Caco-2 (cell line): Measurements from ENCODE around the gene CARD16. TPM values are rescaled to one million over a fixed set of nuclear protein-coding genes. Genes with fewer than 3 reads are reported as not detected.

Experiments used
- BruUV-seq: library from RNA; stranded (reverse); fragments of 400-500 nt; replicated peaks from 2 replicates; lab custom pipeline; 2021; lab: Mats Ljungman, UMichigan
- CTCF ChIA-PET: fragments of 300-600 bp; sonication (Branson Sonifier 250); formaldehyde crosslinking; loops from one replicate; lab custom pipeline; 2022; ENCODE audit warnings: antibody characterized with exemption; lab: Charles Lee
- POLR2A ChIA-PET: fragments of 300-600 bp; sonication (Branson Sonifier 250); formaldehyde crosslinking; loops from one replicate; lab custom pipeline; 2022; ENCODE audit warnings: antibody characterized with exemption; lab: Charles Lee
- DNase-seq, 2 experiments: peaks; one replicate each; pipeline versions ENCODE4 v3.0.0 to v3.0.0-alpha.2; 2020 to 2022
- H3K27me3 ChIP-seq: replicated peaks from 2 replicates; pipeline ENCODE4 v1.6.0; 2011; ENCODE audit warnings: low read length; ENCODE audit not compliant: control insufficient read depth, insufficient read depth
- H3K36me3 ChIP-seq: 2 replicates; pipeline ENCODE4 v1.5.1; 2011; ENCODE audit warnings: low read length; ENCODE audit not compliant: control insufficient read depth, insufficient read depth
- H3K4me1 ChIP-seq: fragments of 250-450 bp; sonication (Bioruptor Pico); 2 replicates; pipeline ENCODE4 v1.5.1; 2020; ENCODE audit warnings: mild to moderate bottlenecking
- H3K4me3 ChIP-seq: 2 replicates; pipeline ENCODE4 v1.5.1; 2011; ENCODE audit warnings: low read depth, mild to moderate bottlenecking, control low read depth, low read length
- H3K9me3 ChIP-seq: fragments of 250-450 bp; sonication (Bioruptor Pico); 2 replicates; pipeline ENCODE4 v1.5.1; 2020; ENCODE audit warnings: mild to moderate bottlenecking, moderate library complexity
- H3K27ac Mint-ChIP-seq: one replicate; pipeline ENCODE4 v1.8.0; 2022; ENCODE audit warnings: mixed read lengths; ENCODE audit not compliant: unreplicated experiment
- H3K27me3 Mint-ChIP-seq: one replicate; pipeline ENCODE4 v1.8.0; 2022; ENCODE audit warnings: mixed read lengths; ENCODE audit not compliant: insufficient read depth, unreplicated experiment
- H3K36me3 Mint-ChIP-seq: one replicate; pipeline ENCODE4 v1.8.0; 2022; ENCODE audit warnings: mild to moderate bottlenecking, mixed read lengths; ENCODE audit not compliant: insufficient read depth, unreplicated experiment
- H3K4me1 Mint-ChIP-seq: one replicate; pipeline ENCODE4 v1.8.0; 2022; ENCODE audit warnings: low read depth, mixed read lengths; ENCODE audit not compliant: unreplicated experiment
- H3K4me3 Mint-ChIP-seq: one replicate; pipeline ENCODE4 v1.8.0; 2022; ENCODE audit warnings: mild to moderate bottlenecking, moderate library complexity, mixed read lengths; ENCODE audit not compliant: unreplicated experiment
- H3K9me3 Mint-ChIP-seq: one replicate; pipeline ENCODE4 v1.8.0; 2022; ENCODE audit warnings: mixed read lengths; ENCODE audit not compliant: unreplicated experiment
- CTCF ChIP-seq, 2 experiments: fragments of 200-600 bp in 1 of 2; IDR thresholded peaks; 1 replicate in 1 of 2; 2 replicates in 1 of 2; pipeline versions ENCODE4 v1.5.1 to v1.8.0; 2011 to 2022; ENCODE audit warnings: antibody characterized with exemption in 1 of 2, control low read depth in 1 of 2, inconsistent platforms in 1 of 2, low read depth in 1 of 2, low read length in 1 of 2, mild to moderate bottlenecking in 1 of 2, moderate library complexity in 1 of 2; ENCODE audit not compliant: insufficient read depth in 1 of 2, severe bottlenecking in 1 of 2, unreplicated experiment in 1 of 2
- intact Hi-C: fragments of 100-400 bp; cut with micrococcal nuclease; formaldehyde crosslinking; loops from one replicate; pipeline ENCODE4 v1.10.0; 2022; ENCODE audit not compliant: unreplicated experiment
- total RNA-seq: library from RNA; stranded (reverse); gene quantifications from 2 replicates; pipeline ENCODE4 v1.2.3, GENCODE V29; 2022

The CARD16 gene
- total RNA-seq, 1 experiment from 2014 or later: 1.5 TPM

- no peaks in the 10 kb centered on the region for H3K9me3 ChIP-seq
- no peak for TF ChIP-seq CTCF (IDR thresholded peaks at IDR 0.05; ENCODE audit: insufficient read depth in 1 of 2, low read depth in 1 of 2, low read length in 1 of 2, severe bottlenecking in 1 of 2, unreplicated experiment in 1 of 2)
- Mint-ChIP-seq H3K9me3 (peaks cover 25% of the 10 kb centered on the region), H3K27me3 (no peaks in the 10 kb centered on the region), H3K4me3 (no peak overlapping the region), H3K4me1 (peaks cover 60% of the 10 kb centered on the region), H3K36me3 (no peaks in the 10 kb centered on the region), H3K27ac (no peak overlapping the region)
- DNase-seq: peak in 1 of 2 experiments; percentile 15
- CTCF ChIA-PET: no interaction called here
- peaks cover 32% of the 10 kb centered on the region for H3K4me1 ChIP-seq
- intact Hi-C loops: no loop called here
- POLR2A ChIA-PET: no interaction called here
- no peaks in the 10 kb centered on the region for H3K27me3 ChIP-seq
- no peak overlapping the region for H3K4me3 ChIP-seq
- BruUV-seq: no TSS peak
- H3K36me3 ChIP-seq: no peaks in the 10 kb centered on the region
These were observed 6.4 kb upstream of the CARD16 start for GRCh38 chr11:105051559-105051958.

- POLR2A ChIA-PET: no interaction called here
- no peaks in the 10 kb centered on the region for H3K36me3 Mint-ChIP-seq
- H3K4me1 Mint-ChIP-seq: peaks cover 79% of the 10 kb centered on the region
- no peak overlapping the region for H3K27ac Mint-ChIP-seq
- intact Hi-C loops: loop anchor here (5.0 kb wide), 1 partner anchor 37 kb away; no protein-coding TSS in a partner anchor
- H3K4me3 ChIP-seq: no peak overlapping the region
- no TSS peak for BruUV-seq
- no peaks in the 10 kb centered on the region for H3K27me3 ChIP-seq
- CTCF ChIA-PET: no interaction called here
- no peak overlapping the region for H3K4me3 Mint-ChIP-seq
- H3K9me3 ChIP-seq: no peaks in the 10 kb centered on the region
- no peak for TF ChIP-seq CTCF (IDR thresholded peaks at IDR 0.05; ENCODE audit: insufficient read depth in 1 of 2, low read depth in 1 of 2, low read length in 1 of 2, severe bottlenecking in 1 of 2, unreplicated experiment in 1 of 2)
- peaks cover 25% of the 10 kb centered on the region for H3K9me3 Mint-ChIP-seq
- no peaks in the 10 kb centered on the region for H3K36me3 ChIP-seq
- H3K27me3 Mint-ChIP-seq: no peaks in the 10 kb centered on the region
- DNase-seq: no peak
- H3K4me1 ChIP-seq: peaks cover 43% of the 10 kb centered on the region
These were observed 4.3 kb upstream of the CARD16 start for GRCh38 chr11:105049481-105049880.

- Mint-ChIP-seq H3K27ac (peak overlapping the region; percentile 56), H3K4me1 (peaks cover 66% of the 10 kb centered on the region), H3K36me3 (no peaks in the 10 kb centered on the region), H3K27me3 (no peaks in the 10 kb centered on the region), H3K9me3 (peaks cover 26% of the 10 kb centered on the region), H3K4me3 (peak overlapping the region; percentile 21)
- DNase-seq: peak; percentile 44 to 52
- Histone ChIP-seq H3K4me3 (no peak overlapping the region), H3K36me3 (no peaks in the 10 kb centered on the region), H3K9me3 (no peaks in the 10 kb centered on the region), H3K4me1 (peaks cover 38% of the 10 kb centered on the region), H3K27me3 (no peaks in the 10 kb centered on the region)
- no peak for TF ChIP-seq CTCF (IDR thresholded peaks at IDR 0.05; ENCODE audit: insufficient read depth in 1 of 2, low read depth in 1 of 2, low read length in 1 of 2, severe bottlenecking in 1 of 2, unreplicated experiment in 1 of 2)
- ChIA-PET CTCF (no interaction called here), POLR2A (no interaction called here)
- BruUV-seq: no TSS peak
- intact Hi-C loops: loop anchor here (2.0 to 5.0 kb wide), 3 partner anchors 22 to 156 kb away; no protein-coding TSS in a partner anchor
These were observed 1.9 kb upstream of the CARD16 start for GRCh38 chr11:105046898-105047579.
